Stimulated activated CD8-positive, alpha-beta memory T cell treated with anti-CD3 and anti-CD28 coated beads, Interleukin-4, amount 100 ng/mL, for 24 hours (primary cell): ENCODE results near the gene LRRC56.

Experiments
- DNase-seq: peaks from one replicate; pipeline ENCODE4 v3.0.0-alpha.2; 2020; ENCODE audit warnings: low read depth

Gene LRRC56

DNA sequence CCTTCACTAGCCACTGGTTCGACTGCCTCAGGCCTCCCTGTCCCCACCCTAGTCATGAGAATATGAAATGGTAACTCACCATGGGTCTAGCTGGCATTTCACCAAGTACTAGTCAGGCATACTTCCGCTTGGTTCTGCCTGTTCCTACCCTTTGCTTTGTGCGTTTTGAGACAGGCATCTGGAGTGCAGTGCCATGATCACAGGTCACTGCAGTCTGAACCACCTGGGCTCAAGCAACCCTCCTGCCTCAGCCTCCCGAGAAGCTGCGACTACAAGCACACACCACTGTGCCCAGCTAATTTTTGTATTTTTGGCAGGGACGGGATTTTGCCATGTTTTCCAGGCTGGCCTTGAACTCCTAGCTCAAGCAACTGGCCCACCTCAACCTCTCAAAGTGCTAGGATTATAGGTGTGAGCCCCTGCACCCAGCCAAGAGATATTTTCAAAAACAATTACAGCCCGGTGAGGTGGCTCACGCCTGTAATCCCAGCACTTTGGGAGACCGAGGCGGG is 16.1 kb upstream of the LRRC56 start:
- no peak for DNase-seq

GRCh38 chr11:526192-526591 is 11.1 kb upstream of the LRRC56 start:
- DNase-seq, result no peak

- DNase-seq, result no peak
These were observed 9.0 kb upstream of the LRRC56 start for GRCh38 chr11:528166-528814.

- DNase-seq, result no peak
These were observed 8.3 kb upstream of the LRRC56 start for GRCh38 chr11:528815-529727.

- no peak for DNase-seq
These were observed 7.5 kb upstream of the LRRC56 start for GRCh38 chr11:529728-530411.

DNA sequence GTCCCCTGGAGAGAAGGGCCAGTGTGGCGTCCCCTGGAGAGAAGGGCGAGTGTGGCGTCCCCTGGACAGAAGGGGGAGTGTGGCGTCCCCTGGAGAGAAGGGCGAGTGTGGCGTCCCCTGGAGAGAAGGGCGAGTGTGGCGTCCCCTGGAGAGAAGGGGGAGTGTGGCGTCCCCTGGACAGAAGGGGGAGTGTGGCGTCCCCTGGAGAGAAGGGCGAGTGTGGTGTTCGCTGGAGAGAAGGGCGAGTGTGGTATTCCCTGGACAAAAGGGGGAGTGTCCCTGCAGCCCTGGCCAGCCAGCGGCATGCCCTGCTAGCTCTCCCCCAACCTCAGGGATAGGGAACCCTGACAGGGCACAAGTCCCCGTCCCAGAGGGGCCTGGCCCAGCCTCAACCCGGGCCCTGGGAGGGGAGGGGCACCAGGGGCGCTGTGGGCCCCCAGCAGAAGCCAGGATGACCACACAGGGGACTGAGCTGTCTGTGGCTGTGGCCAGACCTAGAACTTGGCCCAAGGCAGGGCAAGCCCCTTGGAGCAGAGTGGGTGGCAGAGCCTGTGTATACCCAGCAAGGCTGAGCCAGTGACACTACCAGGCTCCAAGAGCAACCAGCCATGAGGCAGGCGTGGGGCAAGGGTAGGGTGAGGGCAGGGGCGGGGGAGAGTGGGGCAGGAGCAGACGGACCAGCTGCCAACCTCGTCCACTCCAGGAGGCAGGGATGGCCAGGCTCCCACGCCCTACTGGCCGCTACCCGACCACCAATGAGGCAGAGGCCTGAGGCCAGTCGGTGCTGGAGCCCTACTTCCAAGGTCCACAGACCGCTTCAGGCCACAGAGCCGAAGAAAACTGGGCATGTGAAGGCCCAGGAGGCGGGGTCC is 6.1 kb upstream of the LRRC56 start:
- no peak for DNase-seq

DNA sequence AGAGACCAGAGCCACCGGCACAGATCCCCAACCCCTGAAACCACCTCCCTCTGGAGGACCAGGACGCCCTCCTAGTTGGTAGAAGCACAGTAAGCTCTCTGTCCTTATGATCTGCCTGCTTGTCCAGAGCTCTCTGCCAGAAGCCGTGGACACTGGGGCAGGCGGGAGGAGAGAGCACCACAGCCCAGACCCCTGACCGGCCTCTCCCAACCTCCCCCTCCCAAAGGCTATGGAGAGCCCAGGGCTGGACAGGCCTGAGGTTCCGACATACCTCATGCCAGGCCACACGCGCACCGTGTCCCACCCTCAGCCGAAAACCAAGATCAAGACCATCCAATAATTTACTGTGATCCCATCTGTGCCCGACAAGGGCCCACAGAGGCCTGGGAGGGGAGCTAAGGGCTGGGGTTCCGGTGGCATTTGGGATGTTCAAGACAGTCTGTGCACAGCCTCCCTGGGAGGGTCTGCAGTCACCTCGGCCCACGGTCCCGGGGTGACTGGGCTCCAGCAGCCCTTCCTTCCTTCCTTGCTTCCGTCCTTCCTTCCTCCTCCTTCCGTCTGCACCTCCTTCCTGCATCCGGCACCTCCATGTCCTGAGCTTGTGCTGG is 5.3 kb upstream of the LRRC56 start:
- DNase-seq, result no peak

GRCh38 chr11:532527-532985 is 4.8 kb upstream of the LRRC56 start:
- no peak for DNase-seq

GRCh38 chr11:532986-533585 is 4.2 kb upstream of the LRRC56 start:
- no peak for DNase-seq

DNA sequence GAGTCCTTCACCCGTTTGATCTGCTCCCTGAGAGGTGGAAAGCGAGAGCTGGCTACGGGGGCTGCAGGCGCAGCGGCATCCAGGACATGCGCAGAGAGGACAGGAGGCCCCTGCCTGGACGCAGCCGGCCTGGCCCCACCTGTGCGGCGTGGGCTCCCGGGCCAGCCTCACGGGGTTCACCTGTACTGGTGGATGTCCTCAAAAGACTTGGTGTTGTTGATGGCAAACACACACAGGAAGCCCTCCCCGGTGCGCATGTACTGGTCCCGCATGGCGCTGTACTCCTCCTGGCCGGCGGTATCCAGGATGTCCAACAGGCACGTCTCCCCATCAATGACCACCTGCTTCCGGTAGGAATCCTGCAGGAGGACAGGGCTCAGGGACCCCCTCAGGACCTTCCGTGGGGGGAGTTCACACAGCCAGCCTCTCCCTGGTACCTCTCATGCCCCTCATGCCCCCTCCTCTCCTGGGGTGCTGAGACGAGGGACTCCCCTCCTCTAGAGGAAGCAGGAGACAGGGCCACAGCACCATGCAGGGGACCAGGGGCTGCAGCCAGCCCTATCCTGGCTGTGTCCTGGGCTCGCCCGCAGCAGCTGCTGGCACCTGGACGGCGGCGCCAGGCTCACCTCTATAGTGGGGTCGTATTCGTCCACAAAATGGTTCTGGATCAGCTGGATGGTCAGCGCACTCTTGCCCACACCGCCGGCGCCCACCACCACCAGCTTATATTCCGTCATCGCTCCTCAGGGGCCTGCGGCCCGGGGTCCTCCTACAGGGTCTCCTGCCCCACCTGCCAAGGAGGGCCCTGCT is 3.5 kb upstream of the LRRC56 start:
- no peak for DNase-seq

DNA sequence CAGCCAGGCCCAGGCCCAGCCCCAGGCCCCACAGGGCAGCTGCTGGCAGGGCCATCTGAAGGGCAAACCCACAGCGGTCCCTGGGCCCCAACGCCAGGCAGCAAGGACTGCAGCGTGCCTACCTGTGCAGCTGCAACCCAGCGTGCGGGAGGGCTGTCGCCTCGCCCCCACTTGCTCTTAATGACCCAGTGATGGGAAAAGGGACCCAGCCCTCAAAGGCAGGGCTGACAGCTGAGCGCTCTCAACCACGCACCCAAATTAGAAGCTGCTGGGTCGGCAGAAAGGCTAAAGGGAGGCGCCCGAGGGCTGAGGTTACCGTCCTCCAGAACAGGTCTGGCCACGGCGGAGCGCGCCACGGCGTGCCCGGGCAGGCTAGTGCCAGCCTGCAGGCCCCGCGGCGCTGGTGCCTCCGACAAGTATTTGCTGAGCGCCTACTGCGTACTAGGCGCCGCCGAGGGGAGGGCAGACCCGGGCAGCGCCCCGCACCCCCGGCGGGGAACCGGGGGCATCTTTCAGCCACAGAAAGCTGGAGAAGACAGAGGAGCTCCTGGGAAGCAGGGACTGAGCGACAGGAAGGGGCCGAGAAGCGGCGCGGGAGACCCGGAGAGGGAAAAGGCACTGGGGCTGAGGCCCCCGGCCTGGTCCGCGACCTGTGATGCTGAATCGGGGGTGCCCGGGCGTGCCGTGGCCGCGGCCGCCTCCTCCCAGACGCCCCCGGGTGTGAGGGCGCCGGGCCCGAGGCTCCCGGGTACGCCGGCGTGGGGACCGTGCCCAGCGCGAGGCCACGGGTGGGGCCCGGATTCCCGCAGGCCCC is 2.7 kb upstream of the LRRC56 start:
- DNase-seq, result no peak

DNA sequence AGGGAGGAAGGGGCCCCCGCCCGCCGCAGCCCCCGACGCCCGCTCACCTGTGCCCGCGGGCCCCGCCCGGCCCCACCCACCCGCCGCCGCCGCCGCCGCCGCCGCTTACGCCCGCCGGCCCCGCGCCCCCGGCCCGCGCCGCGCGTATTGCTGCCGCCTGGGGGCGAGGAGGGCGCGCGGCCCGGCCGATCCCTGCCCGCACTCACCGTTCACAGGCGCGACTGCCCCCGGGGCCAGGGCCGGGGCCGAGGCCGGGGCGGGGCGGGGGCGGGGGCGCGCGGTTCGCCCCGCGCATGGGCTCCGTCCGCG is 2.2 kb upstream of the LRRC56 start:
- no peak for DNase-seq

GRCh38 chr11:535519-536454 is 1.5 kb upstream of the LRRC56 start, which contains the start of gene HRAS:
Gene HRAS, minus strand, starts transcription at chr11:535576.
- DNase-seq, result peak; percentile 90

- no peak for DNase-seq
These were observed 499 bp downstream of the LRRC56 start for GRCh38 chr11:537622-538430.

- DNase-seq, result no peak
These were observed 1.2 kb downstream of the LRRC56 start for GRCh38 chr11:538431-539051.

GRCh38 chr11:539971-540481 is 2.7 kb downstream of the LRRC56 start:
- DNase-seq, result no peak
